T-helper 1 cell treated with Interleukin-12 subunit alpha and Interleukin-12 subunit beta and Interleukin-4 antibody, amounts not matched to agents 30 ng/mL and 1 ng/mL, for 36 hours (primary cell): ENCODE measurements around the gene RASA1. TPM values are rescaled to one million over a fixed set of nuclear protein-coding genes. Genes with fewer than 3 reads are reported as not detected.

Source experiments
- intact Hi-C: fragments of 100-400 bp; cut with micrococcal nuclease; formaldehyde crosslinking; loops from one replicate; pipeline ENCODE4 v1.15.1; 2024
- total RNA-seq: library from RNA; stranded (reverse); gene quantifications from 2 replicates; pipeline ENCODE4 v1.2.3, GENCODE V29; 2022

RASA1 gene
- total RNA-seq, 1 donor from 2014 or later = 19.6 TPM

DNA sequence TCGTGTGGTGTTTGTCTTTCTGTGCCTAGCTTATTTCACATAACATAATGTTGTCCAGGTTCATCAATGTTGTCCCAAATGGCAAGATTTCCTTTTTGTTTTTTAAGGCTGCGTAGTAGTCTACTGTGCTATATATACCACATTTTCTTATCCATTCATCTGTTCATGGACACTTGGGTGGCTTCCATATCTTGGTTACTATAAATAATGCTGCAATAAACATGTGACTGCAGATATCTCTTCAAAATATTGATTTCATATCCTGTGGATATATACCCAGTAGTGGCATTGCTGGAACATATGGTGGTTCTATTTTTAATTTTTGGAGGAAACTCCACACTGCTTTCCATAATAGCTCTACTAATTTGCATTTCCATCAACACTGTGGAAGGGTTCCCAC is 170.5 kb downstream of the RASA1 start:
- intact Hi-C loops = no loop called here

Other genes with a start within 250 kb of the RASA1 start
- gene CCNH, start 145.0 kb downstream of the RASA1 start, total RNA-seq = 63.5 and 63.8 TPM in 2 replicates